Mammary epithelial cell (primary cell): Measurements from ENCODE around the gene DOCK8.

Experiments used
- EZH2 ChIP-seq: IDR thresholded peaks from 2 replicates; pipeline ENCODE4 v1.6.1; 2012; ENCODE audit warnings: low read length, inconsistent platforms, borderline replicate concordance
- TF ChIP-seq, protein P1 (sequence below), 2 donors: IDR thresholded peaks in 1 of 2; conservative IDR thresholded peaks in 1 of 2; 2 replicates each; pipeline ENCODE4 v1.5.1; 2011 to 2012; ENCODE audit warnings: inconsistent platforms in 2 of 2, low read length in 2 of 2, mild to moderate bottlenecking in 2 of 2, control low read depth in 1 of 2, low read depth in 1 of 2; ENCODE audit not compliant: insufficient read depth in 1 of 2; ENCODE audit errors: extremely low read depth in 1 of 2

DNA sequence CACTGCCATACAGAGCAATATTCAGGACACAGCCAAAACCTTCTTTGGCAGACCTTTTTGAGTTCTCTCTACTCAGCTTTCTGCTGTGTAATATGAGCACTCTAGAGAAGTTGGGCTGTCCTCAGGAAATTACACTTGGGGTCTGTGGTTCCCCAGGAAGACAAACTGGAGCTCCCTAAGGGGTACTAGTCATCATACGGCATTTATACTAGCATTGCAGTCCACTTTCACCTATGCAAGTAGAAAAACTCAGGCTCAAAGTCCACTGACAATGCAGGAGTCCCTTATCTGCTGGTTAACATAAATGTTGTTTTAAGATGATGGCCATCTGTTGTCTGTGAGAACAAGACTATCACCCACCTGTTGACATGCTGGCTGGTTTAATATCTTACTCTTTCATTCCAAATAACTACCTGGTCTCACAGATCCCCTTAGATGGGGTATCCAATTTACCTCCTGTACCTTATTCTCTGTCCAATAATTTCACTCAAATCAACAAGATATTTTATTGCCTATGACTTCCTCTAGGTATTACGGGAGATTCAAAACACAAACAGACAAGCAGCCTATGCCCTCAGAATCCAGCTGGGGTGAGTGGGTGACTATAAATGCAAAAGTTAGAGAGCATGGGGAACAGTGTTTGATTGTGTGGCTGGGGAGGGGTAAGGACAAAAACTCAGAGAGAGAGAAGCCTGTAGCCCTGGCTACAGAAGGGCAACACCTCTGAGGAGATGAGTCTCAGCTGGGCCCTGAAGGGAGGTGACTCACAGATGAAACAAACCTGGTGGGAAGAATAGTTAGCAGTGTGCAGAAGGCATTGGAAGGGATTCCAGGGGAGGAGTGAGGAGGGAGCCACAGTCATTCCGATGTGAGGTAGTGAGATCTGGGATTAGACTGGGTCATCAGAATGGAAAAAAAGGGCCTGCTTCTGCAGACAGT is 10.2 kb downstream of the DOCK8 start:
- no peak for TF ChIP-seq EZH2
- TF ChIP-seq, protein P1, sequence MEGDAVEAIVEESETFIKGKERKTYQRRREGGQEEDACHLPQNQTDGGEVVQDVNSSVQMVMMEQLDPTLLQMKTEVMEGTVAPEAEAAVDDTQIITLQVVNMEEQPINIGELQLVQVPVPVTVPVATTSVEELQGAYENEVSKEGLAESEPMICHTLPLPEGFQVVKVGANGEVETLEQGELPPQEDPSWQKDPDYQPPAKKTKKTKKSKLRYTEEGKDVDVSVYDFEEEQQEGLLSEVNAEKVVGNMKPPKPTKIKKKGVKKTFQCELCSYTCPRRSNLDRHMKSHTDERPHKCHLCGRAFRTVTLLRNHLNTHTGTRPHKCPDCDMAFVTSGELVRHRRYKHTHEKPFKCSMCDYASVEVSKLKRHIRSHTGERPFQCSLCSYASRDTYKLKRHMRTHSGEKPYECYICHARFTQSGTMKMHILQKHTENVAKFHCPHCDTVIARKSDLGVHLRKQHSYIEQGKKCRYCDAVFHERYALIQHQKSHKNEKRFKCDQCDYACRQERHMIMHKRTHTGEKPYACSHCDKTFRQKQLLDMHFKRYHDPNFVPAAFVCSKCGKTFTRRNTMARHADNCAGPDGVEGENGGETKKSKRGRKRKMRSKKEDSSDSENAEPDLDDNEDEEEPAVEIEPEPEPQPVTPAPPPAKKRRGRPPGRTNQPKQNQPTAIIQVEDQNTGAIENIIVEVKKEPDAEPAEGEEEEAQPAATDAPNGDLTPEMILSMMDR (conservative IDR thresholded peaks at IDR 0.05 in 1 of 2, IDR thresholded peaks at IDR 0.05 in 1 of 2; ENCODE audit: extremely low read depth in 1 of 2, insufficient read depth in 1 of 2, low read depth in 1 of 2, low read length in 2 of 2) = no peak
